Lower leg skin (tissue), 4 donors: Measurements from ENCODE around the gene ARHGDIB. TPM values are rescaled to one million over a fixed set of nuclear protein-coding genes. Genes with fewer than 3 reads are reported as not detected.

Experiments used
- DNase-seq, 2 donors: peaks; one replicate each; pipeline ENCODE4 v3.0.0-alpha.2; 2019; ENCODE audit warnings: low spot score in 2 of 2
- H3K4me3 ChIP-seq: fragments of 200-600 bp; sonication (generic); 2 replicates; pipeline ENCODE4 v1.5.1; 2017; ENCODE audit warnings: mild to moderate bottlenecking, low read depth; ENCODE audit not compliant: poor library complexity, severe bottlenecking
- CTCF ChIP-seq, 3 donors: fragments of 450-650 bp; IDR thresholded peaks; one replicate each; pipeline ENCODE4 v1.5.1; 2016; ENCODE audit warnings: antibody characterized with exemption in 3 of 3, mild to moderate bottlenecking in 3 of 3, moderate library complexity in 2 of 3
- POLR2A ChIP-seq, 2 donors: fragments of 450-650 bp; IDR thresholded peaks; one replicate each; pipeline ENCODE4 v1.6.1; 2016 to 2017; ENCODE audit warnings: antibody characterized with exemption in 2 of 2, mild to moderate bottlenecking in 1 of 2, moderate library complexity in 1 of 2
- WGBS, 2 donors: methylation state at CpG; one replicate each; pipeline ENCODE4 v1.1.5; 2018; 5-methylcytosine and 5-hydroxymethylcytosine counted together
- intact Hi-C: fragments of 100-400 bp; cut with DNase I; formaldehyde crosslinking; loops from one replicate; pipeline ENCODE4 v1.15.0; 2023; ENCODE audit warnings: low total_unique reads
- total RNA-seq, 4 donors: library from RNA; depleted of rRNA; stranded (reverse); fragments of >200 nt; gene quantifications; one replicate each; pipeline ENCODE4 v1.1.0, GENCODE V29; 2016

Gene ARHGDIB
- total RNA-seq, 4 donors from 2014 or later = 44.9 to 84.7 (median 82.1) TPM

- TF ChIP-seq POLR2A (IDR thresholded peaks at IDR 0.05) = no peak
- TF ChIP-seq CTCF (IDR thresholded peaks at IDR 0.05) = no peak
- intact Hi-C loops = loop anchor here (1.0 to 10.0 kb wide), 2 partner anchors 153 to 351 kb away; partner anchors contain the start of gene ART4
- H3K4me3 ChIP-seq = no peak overlapping the region
- no peak for DNase-seq
- WGBS, 2 donors = 90 to 92% methylated on average over 3 of the region's 3 CpGs
Observed at GRCh38 chr12:14995583-14996425, 34.4 kb upstream of the ARHGDIB start.

GRCh38 chr12:14994610-14995009 lies 33.2 kb upstream of the ARHGDIB start:
- H3K4me3 ChIP-seq = no peak overlapping the region
- 73 to 80% methylated on average over 3 of the region's 3 CpGs for WGBS, 2 donors
- intact Hi-C loops = loop anchor here (1.0 to 10.0 kb wide), 2 partner anchors 151 to 350 kb away; partner anchors contain the start of gene ART4
- TF ChIP-seq POLR2A (IDR thresholded peaks at IDR 0.05) (no peak), CTCF (IDR thresholded peaks at IDR 0.05) (no peak)
- no peak for DNase-seq

GRCh38 chr12:14993537-14994266 lies 32.3 kb upstream of the ARHGDIB start:
- intact Hi-C loops = loop anchor here (10.0 kb wide), 1 partner anchor 349 kb away; no protein-coding TSS in a partner anchor
- TF ChIP-seq POLR2A (IDR thresholded peaks at IDR 0.05) = no peak
- TF ChIP-seq CTCF (IDR thresholded peaks at IDR 0.05) = no peak
- DNase-seq = no peak
- H3K4me3 ChIP-seq = no peak overlapping the region
- 59 to 64% methylated on average over 4 of the region's 4 CpGs for WGBS, 2 donors

GRCh38 chr12:14993117-14993516 lies 31.7 kb upstream of the ARHGDIB start:
- 84 to 90% methylated on average over 5 of the region's 5 CpGs for WGBS, 2 donors
- intact Hi-C loops = loop anchor here (10.0 kb wide), 1 partner anchor 348 kb away; no protein-coding TSS in a partner anchor
- no peak for DNase-seq
- TF ChIP-seq CTCF (IDR thresholded peaks at IDR 0.05) (no peak), POLR2A (IDR thresholded peaks at IDR 0.05) (no peak)
- no peak overlapping the region for H3K4me3 ChIP-seq

GRCh38 chr12:14992673-14993072 lies 31.3 kb upstream of the ARHGDIB start:
- intact Hi-C loops = loop anchor here (10.0 kb wide), 1 partner anchor 348 kb away; no protein-coding TSS in a partner anchor

More at GRCh38 chr12:14992673-14993072, 31.3 kb upstream of the ARHGDIB start:
- H3K4me3 ChIP-seq = no peak overlapping the region
- WGBS, 2 donors = 93 to 99% methylated on average over 3 of the region's 3 CpGs
- no peak for TF ChIP-seq POLR2A (IDR thresholded peaks at IDR 0.05)
- TF ChIP-seq CTCF (IDR thresholded peaks at IDR 0.05) = no peak
- DNase-seq = no peak
